Activated CD4-positive, alpha-beta T cell treated with anti-CD3 and anti-CD28 coated beads for 1 hour (primary cell): ENCODE results near the gene MMD.
A peak's percentile ranks its signal among the peaks of the same experiment; 100 is the strongest.
"Not testable (repeated sequence)": the region's sequence is repeated elsewhere in the genome, so short reads cannot be mapped to it uniquely, and the experiment has no call there.

ENCODE experiments used
- DNase-seq: peaks from one replicate; pipeline ENCODE4 v3.0.0-alpha.2; 2020

Gene MMD

DNA sequence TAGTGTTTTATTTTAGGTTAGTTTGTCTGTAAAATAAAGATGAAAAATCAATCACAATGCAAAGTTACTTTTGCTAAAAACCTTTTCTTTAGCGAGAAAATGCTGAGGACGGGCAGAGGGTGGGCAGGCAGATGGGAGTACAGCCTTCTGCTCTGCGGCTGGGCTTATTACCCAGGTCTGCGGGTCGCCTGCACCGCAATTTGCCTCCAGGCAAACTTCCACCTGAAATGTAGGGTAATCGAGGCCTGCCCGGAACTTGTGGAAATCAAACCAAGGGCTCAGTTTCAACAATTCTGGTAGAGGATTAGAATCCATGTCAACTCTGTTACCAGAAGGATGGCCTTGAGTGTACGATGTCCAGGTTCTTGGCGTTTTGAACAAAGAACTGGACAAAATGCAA lies 22.3 kb upstream of the MMD start:
- no peak for DNase-seq

DNA sequence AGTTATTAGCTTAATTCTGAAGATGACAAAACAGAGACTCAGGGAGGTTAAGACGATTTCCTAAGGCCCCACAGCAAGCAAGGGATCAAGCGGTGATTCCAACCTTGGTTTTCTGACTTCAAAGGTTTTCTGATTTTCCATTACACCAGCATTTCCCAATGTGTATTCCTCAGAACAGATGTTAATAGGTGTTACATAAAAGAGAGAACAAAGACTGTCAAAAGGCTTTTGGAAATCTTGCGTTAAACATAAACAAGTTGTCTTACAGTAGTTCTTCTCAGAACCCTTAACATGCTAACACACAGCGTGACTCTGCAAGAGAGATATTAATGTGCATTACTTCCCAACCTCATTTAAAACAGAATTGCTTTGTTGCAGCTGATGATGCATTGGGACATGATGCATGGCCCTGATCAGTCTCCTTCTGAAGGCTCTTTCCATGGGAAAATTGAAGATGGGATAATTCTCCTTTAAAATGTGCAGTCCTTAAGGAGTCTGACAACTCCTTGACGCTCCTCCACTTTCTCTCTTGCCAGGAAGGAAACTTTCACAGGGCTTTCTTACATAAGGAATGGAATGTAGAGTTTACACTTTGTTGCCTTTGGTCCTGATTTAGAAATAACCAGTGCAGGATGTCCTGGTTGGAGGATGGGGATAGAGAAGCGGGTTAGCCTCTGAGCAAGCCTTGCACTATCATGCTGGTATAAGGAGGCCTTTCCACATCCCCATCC lies 21.5 kb upstream of the MMD start:
- no peak for DNase-seq

DNA sequence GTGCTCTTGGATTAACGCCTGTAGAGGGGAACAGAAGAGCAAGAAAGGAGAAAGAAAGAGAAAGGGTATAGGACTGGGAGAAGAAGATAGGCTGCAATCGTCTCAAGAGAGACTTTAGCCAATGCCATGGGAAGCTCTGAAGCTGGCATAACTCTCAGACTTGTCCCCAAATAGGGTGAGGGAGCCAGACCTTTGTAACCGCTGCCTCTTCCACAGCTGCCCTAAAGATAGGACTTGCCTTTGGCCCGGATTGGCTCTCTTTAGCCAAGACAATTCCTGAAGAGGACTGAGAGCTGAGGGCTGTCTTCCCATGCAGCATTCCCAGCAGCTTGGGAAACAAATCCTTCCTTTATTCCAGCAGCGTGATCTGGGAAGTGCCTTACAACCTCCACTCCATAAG lies 20.8 kb upstream of the MMD start:
- DNase-seq = no peak

DNA sequence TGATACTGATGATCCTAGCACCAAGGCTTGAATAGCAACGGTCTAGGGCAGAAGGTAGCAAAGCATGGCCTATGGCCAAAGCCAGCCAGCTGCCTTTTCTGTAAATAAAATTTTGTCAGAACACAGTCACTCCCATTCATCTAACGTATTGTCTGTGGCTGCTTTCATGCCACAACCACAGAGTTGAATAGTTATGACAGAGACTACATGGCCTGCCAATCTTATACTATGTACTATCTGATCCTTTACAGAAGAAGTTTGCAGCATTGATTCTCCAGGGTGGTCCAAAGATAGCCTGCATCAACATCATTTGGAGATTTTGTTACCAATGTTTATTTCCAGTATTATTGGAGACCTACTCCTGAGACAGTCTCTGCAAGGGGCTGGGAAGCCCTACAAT lies 19.9 kb upstream of the MMD start:
- no peak for DNase-seq

DNA sequence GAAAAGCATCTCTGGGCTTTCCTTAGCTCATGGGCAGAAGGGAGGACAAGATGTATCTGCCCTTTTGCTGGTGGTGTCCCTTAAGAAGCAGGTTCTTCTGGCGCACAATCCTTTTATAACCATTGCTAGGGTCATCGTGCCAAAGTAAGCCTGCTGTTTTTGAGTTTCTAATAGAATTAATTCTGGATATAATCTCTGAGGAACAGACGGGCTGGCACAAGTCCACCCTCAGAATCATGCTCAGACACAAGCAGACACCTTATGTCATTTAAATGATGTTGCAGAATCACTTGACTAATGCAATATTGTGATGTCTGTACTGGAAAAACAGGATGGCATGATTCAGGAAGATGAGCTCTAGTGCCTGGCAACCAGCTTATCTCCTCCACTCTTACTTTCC lies 18.8 kb upstream of the MMD start:
- DNase-seq = no peak

DNA sequence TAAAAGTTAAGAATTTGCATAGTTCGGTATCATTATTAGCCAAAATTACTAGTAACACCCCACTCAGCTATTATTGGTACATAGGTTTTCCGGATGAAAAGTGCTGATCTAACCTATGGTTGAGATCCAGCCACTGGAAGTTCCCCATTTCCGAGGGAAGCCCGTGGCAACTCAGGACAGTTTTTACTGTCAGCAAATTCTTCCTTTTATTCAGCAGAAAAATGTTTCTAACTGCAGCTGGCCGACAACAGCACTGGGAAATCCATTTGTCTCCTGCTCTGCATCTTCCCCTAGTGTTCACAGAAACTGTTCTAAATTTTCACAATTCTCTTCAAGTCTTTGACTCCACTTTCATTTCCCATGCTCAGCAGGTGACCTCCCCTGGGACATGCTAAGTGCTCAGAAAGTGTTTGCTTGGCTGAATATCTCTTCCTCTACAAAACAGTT lies 15.5 kb upstream of the MMD start:
- no peak for DNase-seq

DNA sequence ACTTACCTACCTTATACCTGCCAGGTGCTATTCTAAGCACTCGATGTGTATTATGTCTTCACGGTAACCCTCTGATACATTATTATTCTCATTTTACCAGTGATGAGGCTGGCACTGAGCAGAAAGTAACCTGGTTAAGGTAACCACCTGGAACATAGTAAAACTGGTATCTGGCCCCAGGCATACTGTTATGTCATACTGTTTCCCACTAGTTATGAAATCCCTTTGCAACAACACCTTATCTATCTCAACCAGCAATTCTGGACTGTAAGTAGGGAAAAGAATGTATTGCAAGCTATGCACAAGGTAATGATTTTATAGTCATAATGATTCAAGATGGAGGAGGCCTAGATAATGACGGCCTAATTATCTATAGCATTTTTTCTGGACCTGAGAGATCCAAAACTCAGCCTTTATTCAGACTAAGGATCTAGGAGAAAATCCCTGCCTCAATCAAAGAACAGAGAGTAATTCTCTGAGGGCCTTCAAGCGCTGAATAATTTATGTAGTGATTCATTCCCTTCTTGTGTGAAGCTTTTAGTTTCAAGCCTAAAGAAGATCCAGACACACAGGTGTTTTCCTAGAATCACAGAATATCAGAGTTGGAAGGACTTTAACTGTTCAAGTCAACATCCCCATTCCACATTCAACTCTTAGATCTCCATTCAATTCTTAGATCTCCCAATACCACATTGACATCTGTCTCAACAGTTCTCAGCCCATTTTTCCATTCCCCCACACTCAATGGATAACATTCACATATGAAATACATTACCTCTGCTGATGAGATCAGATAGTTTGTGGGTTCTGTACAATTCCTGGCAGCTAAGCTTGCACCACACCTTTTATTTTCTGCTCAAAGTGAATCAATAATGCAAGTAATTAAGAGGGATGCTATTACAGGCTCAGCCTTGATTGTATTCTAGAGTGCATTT lies 14.9 kb upstream of the MMD start:
- DNase-seq = no peak

DNA sequence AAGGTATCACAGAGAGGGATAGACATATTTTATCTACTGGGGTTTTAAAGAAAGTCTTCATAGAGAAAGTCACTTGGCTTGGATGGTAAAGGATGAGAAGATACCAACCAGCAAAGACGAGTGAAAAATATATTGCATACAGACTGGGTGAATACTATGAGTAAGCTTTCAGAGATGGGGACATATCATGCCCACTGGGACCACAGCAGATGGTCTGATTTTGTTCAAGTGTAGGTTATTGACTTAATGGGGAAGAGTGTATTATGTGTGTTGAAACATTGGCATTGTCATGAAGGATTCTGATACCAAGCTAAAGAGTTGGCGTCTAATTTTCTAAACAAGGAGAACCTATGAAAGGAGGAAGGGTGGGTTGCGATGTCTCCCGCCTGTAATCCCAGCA lies 13.8 kb upstream of the MMD start:
- no peak for DNase-seq

DNA sequence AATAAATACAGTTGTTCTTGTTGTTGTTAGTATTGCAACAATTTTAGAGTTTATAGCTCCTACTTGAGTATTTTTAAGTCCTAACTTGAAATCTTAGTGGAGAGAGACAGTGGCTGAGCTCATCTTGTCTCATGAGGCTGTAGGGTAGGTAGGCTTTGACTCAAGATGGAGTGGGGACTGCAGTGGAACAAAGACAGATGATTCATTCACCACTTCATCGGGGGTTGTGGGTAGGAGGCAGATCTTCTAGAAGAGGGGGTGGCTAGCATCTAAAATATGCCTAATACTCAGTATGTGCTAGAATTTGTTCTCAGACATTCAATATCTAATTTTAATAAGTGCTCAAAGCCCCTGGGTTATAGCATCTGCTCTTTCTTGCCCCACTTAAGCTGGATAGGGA lies 13.1 kb upstream of the MMD start:
- DNase-seq = no peak

DNA sequence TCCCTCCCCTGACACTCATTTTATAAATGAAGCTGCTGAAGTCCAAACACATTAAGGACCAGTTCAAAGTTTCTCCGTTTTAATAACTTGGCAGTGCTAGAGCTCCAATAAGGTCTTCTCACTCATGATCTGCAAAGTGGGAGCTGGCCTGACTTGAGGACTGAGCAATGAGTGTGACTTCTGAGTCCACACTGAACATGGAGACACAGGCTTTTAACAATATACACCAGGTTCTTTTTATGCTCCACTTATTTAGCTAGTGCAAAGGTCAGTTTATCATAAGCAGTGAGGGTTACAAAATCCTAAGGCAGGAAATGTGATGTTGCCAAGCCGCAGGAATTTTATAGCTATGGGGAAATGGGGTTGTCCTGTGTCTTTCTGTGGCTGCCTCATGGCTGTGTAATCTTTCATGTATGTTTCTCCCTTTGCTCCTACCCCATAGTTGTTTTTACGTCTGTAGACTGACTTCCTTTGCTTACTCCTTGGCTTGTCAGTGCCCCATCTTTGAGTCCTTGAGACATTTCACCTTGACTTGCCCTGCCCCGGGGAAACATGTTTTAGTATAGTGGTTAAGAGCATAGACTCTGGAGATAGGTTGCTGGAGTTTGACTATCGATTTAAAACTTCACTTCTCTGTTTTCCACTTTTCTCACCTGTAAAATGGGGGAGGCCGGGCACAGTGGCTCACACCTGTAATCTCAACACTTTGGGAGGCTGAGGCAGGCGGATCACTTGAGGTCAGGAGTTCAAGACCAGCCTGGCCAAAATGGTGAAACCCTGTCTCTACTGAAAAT lies 12.2 kb upstream of the MMD start:
- DNase-seq = no peak

DNA sequence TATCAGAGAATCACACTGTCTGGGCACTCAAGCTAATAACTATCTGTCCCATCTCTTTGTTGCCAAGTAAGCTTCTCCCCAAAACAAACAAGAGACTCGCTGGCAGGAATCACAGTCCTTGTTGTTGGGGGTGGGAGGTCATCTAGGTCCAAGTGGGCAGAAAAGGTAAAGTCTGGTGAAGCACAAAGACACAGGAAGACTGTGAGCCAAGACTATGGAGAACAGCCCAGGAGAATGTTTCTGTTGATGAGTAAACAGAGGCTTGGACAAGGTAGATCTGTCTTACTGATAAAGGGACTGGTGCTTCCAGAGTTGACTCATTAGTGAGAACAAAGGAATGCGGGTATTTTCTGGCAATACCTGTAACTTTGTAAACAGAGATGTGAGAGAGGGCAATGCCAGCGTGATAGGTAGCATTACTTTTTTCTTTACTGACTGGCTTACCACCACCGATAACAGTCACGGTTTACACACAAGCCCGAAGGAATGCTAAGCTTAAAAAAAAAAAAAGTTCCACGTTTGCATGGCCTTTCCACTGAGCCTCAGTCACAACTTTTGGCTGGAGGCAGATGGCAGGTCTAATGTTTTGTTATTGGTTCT lies 11.5 kb upstream of the MMD start:
- DNase-seq = no peak

DNA sequence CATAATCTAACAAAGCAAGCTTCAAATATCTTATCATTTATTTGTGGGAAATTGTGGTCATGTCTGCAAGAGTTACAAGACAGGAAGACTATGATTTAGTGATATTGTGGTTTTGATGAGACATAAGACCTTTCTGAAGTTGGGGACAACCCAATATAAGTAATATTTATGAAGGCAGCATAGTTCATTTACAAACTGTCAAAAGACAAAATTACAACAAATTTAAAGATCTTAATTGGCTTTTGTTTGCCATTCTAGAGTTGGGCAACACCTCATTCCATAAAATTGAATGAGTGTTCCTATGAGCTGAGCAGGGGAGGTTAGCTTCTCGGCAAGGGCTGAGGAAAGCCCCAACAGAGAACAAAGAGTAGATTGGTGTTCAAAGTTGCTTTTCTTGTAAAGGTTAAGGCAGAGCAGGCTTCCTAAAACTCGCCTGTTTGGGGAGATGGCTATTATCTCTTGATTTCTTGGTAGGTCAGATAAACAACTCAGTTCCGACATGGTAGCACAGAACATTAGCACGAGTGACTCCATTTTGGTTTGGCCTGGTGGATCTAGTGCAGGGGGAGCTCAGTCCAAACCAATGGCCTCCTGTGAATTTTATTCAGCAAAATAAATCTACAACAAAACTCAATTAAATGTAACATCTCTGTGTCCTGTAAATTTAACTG lies 10.9 kb upstream of the MMD start:
- no peak for DNase-seq

DNA sequence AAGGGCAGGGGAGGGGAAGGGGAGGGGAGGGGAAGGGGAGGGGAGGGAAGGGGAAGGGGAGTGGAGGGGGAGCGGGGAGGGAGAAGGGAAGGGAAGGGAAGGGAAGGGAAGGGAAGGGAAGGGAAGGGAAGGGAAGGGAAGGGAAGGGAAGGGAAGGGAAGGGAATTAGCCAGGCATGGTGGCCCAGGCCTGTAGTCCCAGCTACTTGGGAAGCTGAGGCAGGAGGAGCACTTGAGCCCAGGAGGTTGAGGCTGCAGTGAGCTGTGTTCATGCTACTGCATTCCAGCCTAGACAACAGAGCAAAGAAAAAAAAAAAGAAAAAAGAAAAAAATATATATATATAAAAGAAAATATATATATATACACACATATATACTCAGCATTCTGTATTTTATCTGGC lies 10.3 kb upstream of the MMD start:
- not testable (repeated sequence) for DNase-seq

DNA sequence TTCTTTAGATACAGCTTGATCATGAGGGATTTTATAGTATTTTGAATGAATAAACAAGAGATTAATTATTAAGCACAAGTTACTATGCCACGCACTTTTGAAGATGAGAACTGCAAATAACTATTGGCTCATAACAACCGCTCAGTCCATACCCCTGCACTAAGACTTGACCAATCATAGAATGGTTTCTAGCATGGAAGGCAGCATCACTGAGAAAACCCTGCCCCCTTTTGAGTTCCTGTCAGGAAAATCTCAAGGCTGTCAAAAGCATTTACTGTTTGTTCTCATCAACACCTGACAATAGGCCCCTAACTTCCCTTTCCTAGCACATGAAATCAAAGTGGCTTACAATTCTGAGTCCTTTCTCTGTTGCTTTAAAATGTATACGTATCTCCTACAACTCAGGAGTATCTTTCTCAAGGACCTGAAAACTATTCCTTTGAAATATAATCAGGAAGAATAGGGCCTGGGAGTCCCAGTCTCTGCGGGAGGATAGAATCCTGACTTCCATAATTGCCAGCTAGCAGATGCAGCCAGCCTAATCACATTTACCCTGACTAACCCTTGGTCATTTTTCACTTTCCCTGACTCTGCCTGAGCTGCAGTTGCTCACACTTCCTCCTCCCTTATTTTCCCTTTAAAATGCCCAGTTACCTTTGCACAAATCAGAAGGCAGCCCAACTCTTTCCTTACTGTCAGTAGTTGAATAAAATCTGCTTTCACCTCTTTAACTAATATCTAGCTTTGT lies 9.1 kb upstream of the MMD start:
- no peak for DNase-seq

DNA sequence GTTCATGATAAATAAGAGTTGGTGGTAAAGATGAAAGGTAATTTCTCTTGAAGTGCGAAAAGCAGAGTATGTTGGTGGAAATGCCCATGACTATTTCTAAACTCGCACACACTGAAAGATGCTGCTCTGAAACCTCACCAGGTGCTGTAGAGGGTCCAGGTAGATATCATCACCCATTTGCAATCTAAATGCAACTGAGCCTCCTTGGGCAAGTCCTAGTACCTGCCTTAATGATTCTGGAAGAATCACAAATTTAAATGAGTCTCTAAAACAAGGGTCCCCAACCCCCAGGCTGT lies 5.9 kb upstream of the MMD start:
- DNase-seq = no peak

DNA sequence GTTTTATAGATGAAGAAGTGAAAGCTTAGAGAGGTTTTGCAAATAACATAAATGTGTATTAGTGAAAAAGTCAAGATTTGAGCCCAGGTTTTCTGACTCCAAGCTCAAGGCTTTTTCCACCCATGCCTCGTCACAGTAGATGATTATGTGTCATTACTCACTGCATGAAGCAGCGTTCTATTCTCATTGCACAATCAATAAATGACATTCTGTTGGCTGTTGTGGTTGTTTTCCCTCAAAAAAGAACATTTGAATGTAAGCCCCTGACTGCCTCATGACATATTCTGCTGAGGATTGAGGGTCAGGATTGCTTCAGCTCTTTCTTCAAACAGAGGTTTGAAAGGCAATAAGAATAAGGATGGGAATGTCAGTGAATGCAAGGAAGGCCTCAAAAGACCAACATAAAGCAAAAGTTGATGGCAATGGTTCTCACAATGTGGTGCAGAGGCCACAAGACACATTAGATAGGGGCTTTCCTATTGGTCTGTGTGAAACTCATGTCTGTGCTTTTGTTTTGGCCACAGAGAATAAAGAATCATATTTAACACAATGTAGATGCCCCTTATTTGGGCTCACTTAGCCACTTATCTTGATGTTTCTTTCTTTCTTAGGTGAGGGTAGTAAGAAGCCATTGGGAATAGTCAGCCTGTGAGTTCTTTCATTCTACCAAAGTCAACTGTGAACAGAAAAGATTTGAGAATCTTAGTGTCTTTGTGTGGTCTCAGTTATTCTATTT lies 5.4 kb upstream of the MMD start:
- no peak for DNase-seq

DNA sequence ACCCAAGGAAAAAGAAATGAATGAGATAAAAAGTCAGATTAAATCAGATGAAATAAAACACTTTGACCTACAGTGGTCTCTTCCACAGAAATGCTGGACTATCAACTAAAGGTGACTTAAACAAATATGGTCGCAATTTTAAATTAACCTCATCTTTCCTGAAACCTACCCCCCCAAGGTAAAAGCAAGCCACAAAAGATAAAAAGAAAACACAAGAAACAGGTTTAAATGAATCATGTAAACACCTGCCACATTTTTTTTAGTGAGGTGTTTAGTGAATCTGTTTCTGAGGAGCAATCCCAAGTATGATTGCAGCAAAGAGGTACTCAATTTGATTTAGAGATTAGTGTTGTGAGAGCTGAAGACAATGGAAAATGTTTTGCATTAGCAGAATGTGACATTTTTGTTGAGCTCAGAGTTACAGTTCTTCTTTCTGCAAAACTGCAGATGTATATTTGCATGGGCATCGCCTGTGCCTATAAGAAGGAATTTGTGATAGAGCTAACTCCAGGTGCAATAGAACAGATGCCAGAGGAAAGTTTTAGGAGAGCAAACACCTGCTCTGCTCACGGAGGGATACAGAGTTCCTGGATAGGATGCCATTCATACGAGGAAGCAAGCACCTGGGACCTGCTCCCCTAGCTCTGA lies 3.4 kb upstream of the MMD start:
- DNase-seq = no peak

DNA sequence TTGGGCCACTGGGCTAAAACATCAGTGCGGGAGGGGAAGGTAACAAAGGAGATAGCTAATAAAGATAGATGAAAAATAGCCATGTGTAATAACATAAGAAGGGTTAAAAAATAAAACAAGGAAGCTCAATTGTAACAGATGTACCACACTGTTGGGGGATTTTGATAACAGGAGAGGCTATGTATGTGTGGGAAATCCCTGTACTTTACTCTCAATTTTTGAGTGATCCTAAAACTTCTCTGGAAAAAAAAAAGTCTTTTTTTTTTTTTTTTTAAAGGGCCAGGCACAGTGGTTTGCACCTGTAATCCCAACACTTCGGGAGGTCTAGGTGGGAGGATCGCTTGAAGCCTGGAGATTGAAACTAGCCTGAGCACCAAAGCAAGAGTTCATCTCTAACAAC lies 1.9 kb upstream of the MMD start:
- DNase-seq = no peak

DNA sequence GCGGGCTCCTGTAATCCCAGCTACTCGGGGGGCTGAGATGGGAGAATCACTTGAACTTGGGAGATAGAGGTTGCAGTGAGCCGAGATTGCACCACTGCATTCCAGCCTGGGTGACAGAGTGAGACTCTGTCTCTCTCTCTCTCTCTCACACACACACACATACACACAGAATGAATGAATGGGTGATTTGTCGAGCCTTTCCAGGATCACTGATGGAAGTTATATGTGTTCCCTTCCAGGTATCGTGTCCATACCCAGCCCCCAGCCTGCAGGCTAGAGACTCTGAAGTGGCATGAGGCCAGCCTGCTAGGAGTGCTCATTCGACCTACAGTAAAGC lies 1.2 kb upstream of the MMD start:
- DNase-seq = not testable (repeated sequence)

DNA sequence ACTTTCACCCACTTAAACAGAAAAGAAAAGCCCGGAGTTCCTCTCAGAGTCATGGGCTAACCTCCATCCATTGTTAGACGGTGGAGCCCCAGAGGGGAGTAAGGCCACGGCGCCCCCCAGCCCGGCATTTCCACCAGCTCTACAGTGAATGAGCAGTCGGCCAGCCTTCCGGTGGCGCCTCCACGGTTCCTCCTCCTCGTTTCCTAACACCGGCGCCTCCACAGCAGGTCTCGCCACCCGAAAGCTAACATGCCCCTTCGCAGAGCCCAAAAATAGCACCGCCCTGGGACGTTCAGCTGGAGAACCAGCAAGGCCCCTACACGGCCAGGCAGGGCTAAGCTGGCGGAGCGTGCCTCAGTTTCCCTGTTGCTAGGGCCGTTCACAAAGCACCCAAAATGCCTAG lies 858 bp downstream of the MMD start:
- DNase-seq = peak; percentile 16
